Loucy (cell line): ENCODE data around the gene GJC1.

Experiments used
- H2AFZ ChIP-seq: fragments of 200-600 bp; sonication (generic); 2 replicates; pipeline ENCODE4 v1.6.0; 2016; ENCODE audit warnings: antibody characterized with exemption, mild to moderate bottlenecking, low read length, moderate library complexity
- H3F3A ChIP-seq: fragments of 200-600 bp; 2 replicates; pipeline ENCODE4 v1.6.0; 2016; ENCODE audit warnings: antibody characterized with exemption, low read depth, mild to moderate bottlenecking
- H3K27me3 ChIP-seq: fragments of 200-600 bp; sonication (generic); 2 replicates; pipeline ENCODE4 v1.6.1; 2014; ENCODE audit warnings: low read length, mild to moderate bottlenecking; ENCODE audit not compliant: insufficient read depth, poor library complexity, severe bottlenecking
- H3K36me3 ChIP-seq: fragments of 200-600 bp; sonication (generic); 2 replicates; pipeline ENCODE4 v1.6.1; 2016; ENCODE audit warnings: low read length; ENCODE audit not compliant: insufficient read depth
- H3K4me1 ChIP-seq: fragments of 200-600 bp; sonication (generic); 2 replicates; pipeline ENCODE4 v1.5.1; 2014; ENCODE audit warnings: low read length, mild to moderate bottlenecking; ENCODE audit not compliant: insufficient read depth, poor library complexity, severe bottlenecking
- H3K4me2 ChIP-seq: fragments of 200-600 bp; sonication (generic); 2 replicates; pipeline ENCODE4 v1.6.0; 2014; ENCODE audit warnings: antibody characterized with exemption, low read length, low read depth, mild to moderate bottlenecking; ENCODE audit not compliant: poor library complexity, severe bottlenecking
- H3K4me3 ChIP-seq: fragments of 200-600 bp; sonication (generic); 2 replicates; pipeline ENCODE4 v1.5.1; 2014; ENCODE audit warnings: low read length, mild to moderate bottlenecking, mixed read lengths; ENCODE audit not compliant: poor library complexity, severe bottlenecking
- H3K79me2 ChIP-seq: fragments of 200-600 bp; sonication (generic); 2 replicates; pipeline ENCODE4 v1.6.1; 2014; ENCODE audit warnings: low read length; ENCODE audit not compliant: insufficient read depth
- H3K9ac ChIP-seq: fragments of 200-600 bp; sonication (generic); 2 replicates; pipeline ENCODE4 v1.6.0; 2014; ENCODE audit warnings: mild to moderate bottlenecking, low read depth, low read length, moderate library complexity; ENCODE audit not compliant: poor library complexity, severe bottlenecking
- H3K9me2 ChIP-seq: fragments of 200-600 bp; sonication (generic); replicated peaks from 2 replicates; pipeline ENCODE4 v1.6.1; 2016; ENCODE audit warnings: low read depth, low read length, mixed read lengths
- H3K9me3 ChIP-seq: fragments of 200-600 bp; sonication (generic); 2 replicates; pipeline ENCODE4 v1.6.1; 2014; ENCODE audit warnings: mild to moderate bottlenecking, antibody characterized with exemption, low read length, low read depth; ENCODE audit not compliant: insufficient read depth
- H4K20me1 ChIP-seq: fragments of 200-600 bp; sonication (generic); 2 replicates; pipeline ENCODE4 v1.6.0; 2014; ENCODE audit warnings: antibody characterized with exemption, low read length, mild to moderate bottlenecking; ENCODE audit not compliant: insufficient read depth, poor library complexity, severe bottlenecking
- CTCF ChIP-seq: fragments of 200-600 bp; sonication (generic); conservative IDR thresholded peaks from 2 replicates; pipeline ENCODE4 v1.5.1; 2014; ENCODE audit warnings: mild to moderate bottlenecking, antibody characterized with exemption, low read length
- EZH2phosphoT487 ChIP-seq: fragments of 200-600 bp; IDR thresholded peaks from 2 replicates; pipeline ENCODE4 v1.6.1; 2018; ENCODE audit warnings: antibody characterized with exemption, mild to moderate bottlenecking, moderate library complexity, borderline replicate concordance

GJC1 gene

DNA sequence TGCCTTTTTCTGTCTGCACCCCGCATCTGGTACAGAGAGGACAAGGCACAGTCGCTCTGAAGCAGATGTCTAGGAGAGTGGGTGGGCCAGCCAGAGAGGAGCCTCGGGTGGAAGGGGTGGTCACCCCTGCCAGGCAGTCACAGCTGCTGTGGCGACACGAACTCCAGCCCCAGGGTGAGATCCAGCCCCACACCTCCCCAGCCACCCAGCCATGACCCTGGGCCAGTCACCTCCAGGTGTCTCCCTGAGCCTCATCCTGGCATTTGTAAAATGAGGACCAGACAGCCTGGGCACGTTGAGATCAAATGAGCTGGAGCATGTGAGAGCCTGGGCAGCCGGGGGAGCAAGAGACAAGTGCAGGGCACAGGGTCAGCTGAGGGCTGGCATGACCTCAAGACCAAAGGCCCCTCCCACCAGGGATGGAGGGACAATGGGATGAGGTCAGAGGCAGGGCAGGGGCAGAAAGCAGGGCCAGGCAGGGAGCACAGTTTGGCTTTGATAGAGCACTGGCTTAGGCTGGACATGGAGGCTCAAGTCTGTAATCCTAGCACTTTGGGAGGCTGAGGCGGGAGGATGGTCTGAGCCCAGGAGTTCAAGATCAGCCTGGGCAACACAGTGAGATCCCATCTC is 63.6 kb downstream of the GJC1 start:
- no peaks in the 10 kb centered on the region for H3K79me2 ChIP-seq
- H4K20me1 ChIP-seq = no peaks in the 10 kb centered on the region
- H3K4me1 ChIP-seq = peaks cover 31% of the 10 kb centered on the region
- H3K4me2 ChIP-seq = no peak overlapping the region
- TF ChIP-seq CTCF = no peak
- H3K36me3 ChIP-seq = no peaks in the 10 kb centered on the region
- no peaks in the 10 kb centered on the region for H3F3A ChIP-seq
- H3K9me2 ChIP-seq = no peaks in the 10 kb centered on the region
- no peaks in the 10 kb centered on the region for H3K27me3 ChIP-seq
- no peaks in the 10 kb centered on the region for H3K9me3 ChIP-seq
- no peak overlapping the region for H3K4me3 ChIP-seq
- no peak overlapping the region for H3K9ac ChIP-seq
- H2AFZ ChIP-seq = no peak overlapping the region

DNA sequence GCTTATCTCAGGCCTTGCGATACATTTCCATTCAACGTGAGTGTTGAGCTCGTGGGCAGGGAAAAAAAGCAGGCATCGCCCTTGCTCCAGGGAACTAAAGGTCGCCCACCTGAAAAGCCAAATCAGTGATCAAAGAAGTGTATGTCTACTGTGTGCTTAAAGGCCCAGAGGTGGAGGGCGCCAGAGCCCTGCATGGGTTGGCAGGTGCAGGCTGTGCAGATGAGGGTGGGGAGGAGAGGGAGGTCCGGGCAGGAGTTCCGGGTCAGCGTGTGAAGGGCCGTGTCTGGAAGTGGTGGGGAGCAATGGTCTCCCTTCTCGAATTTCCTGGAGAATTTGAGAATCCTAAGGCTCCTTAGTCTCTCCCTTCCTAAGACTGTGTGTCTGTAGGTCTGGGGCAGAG is 64.1 kb downstream of the GJC1 start:
- no peaks in the 10 kb centered on the region for H3K79me2 ChIP-seq
- TF ChIP-seq EZH2phosphoT487 (no peak), CTCF (no peak)
- no peaks in the 10 kb centered on the region for H3K9me3 ChIP-seq
- no peaks in the 10 kb centered on the region for H4K20me1 ChIP-seq
- H3K4me2 ChIP-seq = no peak overlapping the region
- no peak overlapping the region for H2AFZ ChIP-seq
- no peak overlapping the region for H3K9ac ChIP-seq
- H3F3A ChIP-seq = no peaks in the 10 kb centered on the region
- no peaks in the 10 kb centered on the region for H3K9me2 ChIP-seq
- H3K27me3 ChIP-seq = no peaks in the 10 kb centered on the region
- H3K36me3 ChIP-seq = no peaks in the 10 kb centered on the region
- H3K4me3 ChIP-seq = no peak overlapping the region
- peaks cover 31% of the 10 kb centered on the region for H3K4me1 ChIP-seq

DNA sequence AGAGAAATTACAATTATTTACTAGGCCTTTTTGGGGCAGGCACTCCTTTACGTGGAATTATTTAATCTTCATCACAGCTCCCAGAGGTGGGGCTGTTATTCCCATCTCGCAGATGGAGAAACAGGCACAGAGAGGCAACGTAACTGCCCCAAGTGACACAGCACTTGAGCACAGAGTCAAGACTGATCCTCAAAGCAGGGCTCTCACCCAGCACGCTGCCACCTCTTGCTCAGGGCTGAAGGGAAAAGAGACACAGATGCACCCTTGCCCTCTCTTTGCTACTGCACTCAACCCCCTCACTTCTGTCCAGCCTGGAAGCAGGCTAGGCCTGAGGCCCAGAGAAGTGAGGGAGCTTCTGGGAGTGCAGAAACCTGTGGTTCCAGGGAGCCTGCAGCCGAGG is 66.9 kb downstream of the GJC1 start:
- peaks cover 19% of the 10 kb centered on the region for H3K4me1 ChIP-seq
- no peaks in the 10 kb centered on the region for H3K27me3 ChIP-seq
- no peaks in the 10 kb centered on the region for H4K20me1 ChIP-seq

More for the DNA sequence above, 66.9 kb downstream of the GJC1 start:
- Histone ChIP-seq H3K9ac (no peak overlapping the region), H2AFZ (no peak overlapping the region), H3K9me3 (no peaks in the 10 kb centered on the region), H3K4me2 (no peak overlapping the region), H3F3A (no peaks in the 10 kb centered on the region), H3K79me2 (no peaks in the 10 kb centered on the region), H3K9me2 (no peaks in the 10 kb centered on the region), H3K4me3 (no peak overlapping the region), H3K36me3 (no peaks in the 10 kb centered on the region)
- TF ChIP-seq CTCF (no peak), EZH2phosphoT487 (no peak)
